PC-3 (cell line): ENCODE data around the gene FMNL2. TPM values are rescaled to one million over a fixed set of nuclear protein-coding genes. Genes with fewer than 3 reads are reported as not detected.

Experiments used
- ATAC-seq: fragments of 200-7000 bp; cut with Tn5 transposase; 2 replicates; pipeline ENCODE4 v1.9.1; 2020; ENCODE audit warnings: mild to moderate bottlenecking, moderate library complexity
- BruUV-seq: library from RNA; stranded (reverse); fragments of 400-500 nt; replicated peaks from 2 replicates; lab custom pipeline; 2021; lab: Mats Ljungman, UMichigan
- CTCF ChIA-PET: fragments of 300-600 bp; sonication (Branson Sonifier 250); formaldehyde crosslinking; loops from one replicate; lab custom pipeline; 2022; ENCODE audit warnings: antibody characterized with exemption; lab: Charles Lee
- POLR2A ChIA-PET: fragments of 300-600 bp; sonication (Branson Sonifier 250); formaldehyde crosslinking; loops from one replicate; lab custom pipeline; 2022; ENCODE audit warnings: antibody characterized with exemption; ENCODE audit not compliant: unreplicated experiment; lab: Charles Lee
- DNase-seq: peaks from one replicate; pipeline ENCODE4 v3.0.0-alpha.2; 2015
- H2AFZ ChIP-seq: fragments of 300-600 bp; sonication (generic); 2 replicates; pipeline ENCODE4 v1.6.0; 2016; ENCODE audit warnings: antibody characterized with exemption, low read length
- H3F3A ChIP-seq: fragments of 300-600 bp; sonication (generic); one replicate; pipeline ENCODE4 v1.6.0; 2017; ENCODE audit warnings: antibody characterized with exemption, low read length, control low read depth, mild to moderate bottlenecking; ENCODE audit not compliant: unreplicated experiment
- H3K27ac ChIP-seq: fragments of 300-600 bp; sonication (generic); 2 replicates; pipeline ENCODE4 v1.5.1; 2016; ENCODE audit warnings: mild to moderate bottlenecking, low read length
- H3K27me3 ChIP-seq: fragments of 300-600 bp; sonication (generic); 2 replicates; pipeline ENCODE4 v1.6.1; 2016; ENCODE audit warnings: low read length, mixed read lengths
- H3K36me3 ChIP-seq: fragments of 300-600 bp; sonication (generic); 2 replicates; pipeline ENCODE4 v1.6.1; 2016; ENCODE audit warnings: low read depth, mixed run types, low read length, mixed read lengths
- H3K4me1 ChIP-seq: fragments of 300-600 bp; sonication (generic); 2 replicates; pipeline ENCODE4 v1.5.1; 2016; ENCODE audit warnings: low read length; ENCODE audit not compliant: insufficient read depth
- H3K4me2 ChIP-seq: fragments of 300-600 bp; sonication (generic); 2 replicates; pipeline ENCODE4 v1.6.0; 2016; ENCODE audit warnings: low read length
- H3K4me3 ChIP-seq: fragments of 300-600 bp; sonication (generic); 2 replicates; pipeline ENCODE4 v1.5.1; 2016; ENCODE audit warnings: mild to moderate bottlenecking, low read length, mixed read lengths
- H3K79me2 ChIP-seq: fragments of 300-600 bp; sonication (generic); 2 replicates; pipeline ENCODE4 v1.6.1; 2017; ENCODE audit warnings: low read length, mixed read lengths
- H3K9ac ChIP-seq: fragments of 300-600 bp; sonication (generic); 2 replicates; pipeline ENCODE4 v1.6.0; 2016; ENCODE audit warnings: mild to moderate bottlenecking, low read length
- H3K9me2 ChIP-seq: fragments of 300-600 bp; sonication (generic); replicated peaks from 2 replicates; pipeline ENCODE4 v1.6.1; 2016; ENCODE audit warnings: mixed run types, low read length, mixed read lengths
- H3K9me3 ChIP-seq: fragments of 300-600 bp; sonication (generic); 2 replicates; pipeline ENCODE4 v1.6.1; 2016; ENCODE audit warnings: low read length, mixed read lengths
- H4K20me1 ChIP-seq: fragments of 300-600 bp; sonication (generic); 2 replicates; pipeline ENCODE4 v1.6.1; 2016; ENCODE audit warnings: low read length, mixed read lengths
- EZH2 ChIP-seq: fragments of 300-600 bp; sonication (generic); IDR thresholded peaks from one replicate; pipeline ENCODE4 v1.6.1; 2017; ENCODE audit warnings: antibody characterized with exemption, mild to moderate bottlenecking, low read length; ENCODE audit not compliant: unreplicated experiment
- EZH2phosphoT487 ChIP-seq: fragments of 300-600 bp; sonication (generic); IDR thresholded peaks from 2 replicates; pipeline ENCODE4 v1.6.1; 2018; ENCODE audit warnings: mild to moderate bottlenecking, antibody characterized with exemption, low read length, borderline replicate concordance
- intact Hi-C: fragments of 100-400 bp; cut with micrococcal nuclease; formaldehyde crosslinking; loops from 2 replicates; pipeline ENCODE4 v1.9.0; 2023
- total RNA-seq: library from RNA; depleted of rRNA; stranded (reverse); fragments of >200 nt; gene quantifications from 2 replicates; pipeline ENCODE4 v1.2.3, GENCODE V29; 2014
- TF ChIP-seq, protein P1 (sequence below): fragments of 300-600 bp; sonication (generic); conservative IDR thresholded peaks from 2 replicates; pipeline ENCODE4 v1.5.1; 2017; ENCODE audit warnings: antibody characterized with exemption, low read depth, mild to moderate bottlenecking, low read length

The FMNL2 gene
- total RNA-seq, 1 experiment from 2014 or later = 15.8 TPM

GRCh38 chr2:152598975-152599759 is 264.2 kb downstream of the FMNL2 start:
- Histone ChIP-seq H3K9ac (no peak overlapping the region), H3K4me2 (no peak overlapping the region), H4K20me1 (no peaks in the 10 kb centered on the region), H3K27ac (no peak overlapping the region), H3K79me2 (no peaks in the 10 kb centered on the region), H2AFZ (no peak overlapping the region), H3K27me3 (no peaks in the 10 kb centered on the region), H3K4me3 (no peak overlapping the region), H3F3A (no peaks in the 10 kb centered on the region), H3K9me2 (no peaks in the 10 kb centered on the region), H3K4me1 (no peaks in the 10 kb centered on the region), H3K9me3 (no peaks in the 10 kb centered on the region), H3K36me3 (no peaks in the 10 kb centered on the region)
- TF ChIP-seq EZH2phosphoT487 (no peak), EZH2 (no peak)
- TF ChIP-seq, protein P1, sequence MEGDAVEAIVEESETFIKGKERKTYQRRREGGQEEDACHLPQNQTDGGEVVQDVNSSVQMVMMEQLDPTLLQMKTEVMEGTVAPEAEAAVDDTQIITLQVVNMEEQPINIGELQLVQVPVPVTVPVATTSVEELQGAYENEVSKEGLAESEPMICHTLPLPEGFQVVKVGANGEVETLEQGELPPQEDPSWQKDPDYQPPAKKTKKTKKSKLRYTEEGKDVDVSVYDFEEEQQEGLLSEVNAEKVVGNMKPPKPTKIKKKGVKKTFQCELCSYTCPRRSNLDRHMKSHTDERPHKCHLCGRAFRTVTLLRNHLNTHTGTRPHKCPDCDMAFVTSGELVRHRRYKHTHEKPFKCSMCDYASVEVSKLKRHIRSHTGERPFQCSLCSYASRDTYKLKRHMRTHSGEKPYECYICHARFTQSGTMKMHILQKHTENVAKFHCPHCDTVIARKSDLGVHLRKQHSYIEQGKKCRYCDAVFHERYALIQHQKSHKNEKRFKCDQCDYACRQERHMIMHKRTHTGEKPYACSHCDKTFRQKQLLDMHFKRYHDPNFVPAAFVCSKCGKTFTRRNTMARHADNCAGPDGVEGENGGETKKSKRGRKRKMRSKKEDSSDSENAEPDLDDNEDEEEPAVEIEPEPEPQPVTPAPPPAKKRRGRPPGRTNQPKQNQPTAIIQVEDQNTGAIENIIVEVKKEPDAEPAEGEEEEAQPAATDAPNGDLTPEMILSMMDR = no peak
- peak; percentile 54 for DNase-seq
- ChIA-PET CTCF (no interaction called here), POLR2A (no interaction called here)
- ATAC-seq = peak; percentile 79
- intact Hi-C loops = no loop called here
- no TSS peak for BruUV-seq

GRCh38 chr2:152600051-152600657 is 265.2 kb downstream of the FMNL2 start:
- Histone ChIP-seq H3K4me2 (no peak overlapping the region), H3K4me1 (no peaks in the 10 kb centered on the region), H3F3A (no peaks in the 10 kb centered on the region), H3K27ac (no peak overlapping the region), H3K79me2 (no peaks in the 10 kb centered on the region), H4K20me1 (no peaks in the 10 kb centered on the region), H3K27me3 (no peaks in the 10 kb centered on the region), H3K9me3 (no peaks in the 10 kb centered on the region), H3K4me3 (no peak overlapping the region), H2AFZ (no peak overlapping the region), H3K9me2 (no peaks in the 10 kb centered on the region), H3K9ac (no peak overlapping the region), H3K36me3 (no peaks in the 10 kb centered on the region)
- ChIA-PET POLR2A (no interaction called here), CTCF (interaction anchor here (0.5 kb wide), 1 partner anchor 35 kb away, joined by 13 read pairs; no protein-coding TSS in a partner anchor)
- BruUV-seq = no TSS peak
- ATAC-seq (no peak), DNase-seq (no peak)
- intact Hi-C loops = no loop called here
- TF ChIP-seq EZH2 (no peak), EZH2phosphoT487 (no peak)
- TF ChIP-seq, protein P1 = no peak

GRCh38 chr2:152600697-152601096 is 265.7 kb downstream of the FMNL2 start:
- BruUV-seq = no TSS peak
- ChIA-PET CTCF (interaction anchor here (0.5 kb wide), 1 partner anchor 36 kb away, joined by 13 read pairs; no protein-coding TSS in a partner anchor), POLR2A (no interaction called here)
- ATAC-seq (no peak), DNase-seq (no peak)
- Histone ChIP-seq H3K4me1 (no peaks in the 10 kb centered on the region), H3K79me2 (no peaks in the 10 kb centered on the region), H3K9ac (no peak overlapping the region), H3K9me3 (no peaks in the 10 kb centered on the region), H4K20me1 (no peaks in the 10 kb centered on the region), H3K9me2 (no peaks in the 10 kb centered on the region), H3F3A (no peaks in the 10 kb centered on the region), H3K4me2 (no peak overlapping the region), H3K27me3 (no peaks in the 10 kb centered on the region), H3K4me3 (no peak overlapping the region), H2AFZ (no peak overlapping the region), H3K27ac (no peak overlapping the region), H3K36me3 (no peaks in the 10 kb centered on the region)
- intact Hi-C loops = no loop called here
- TF ChIP-seq EZH2phosphoT487 = no peak
- no peak for TF ChIP-seq EZH2
- TF ChIP-seq, protein P1 = no peak
